HCEC 1CT (cell line): ENCODE results near the gene KLHDC10.
"Not testable (repeated sequence)": the region's sequence is repeated elsewhere in the genome, so short reads cannot be mapped to it uniquely, and the experiment has no call there.

Experiments used
- DNase-seq: peaks from one replicate; pipeline ENCODE4 v3.0.0-alpha.2; 2017

Gene KLHDC10, protein sequence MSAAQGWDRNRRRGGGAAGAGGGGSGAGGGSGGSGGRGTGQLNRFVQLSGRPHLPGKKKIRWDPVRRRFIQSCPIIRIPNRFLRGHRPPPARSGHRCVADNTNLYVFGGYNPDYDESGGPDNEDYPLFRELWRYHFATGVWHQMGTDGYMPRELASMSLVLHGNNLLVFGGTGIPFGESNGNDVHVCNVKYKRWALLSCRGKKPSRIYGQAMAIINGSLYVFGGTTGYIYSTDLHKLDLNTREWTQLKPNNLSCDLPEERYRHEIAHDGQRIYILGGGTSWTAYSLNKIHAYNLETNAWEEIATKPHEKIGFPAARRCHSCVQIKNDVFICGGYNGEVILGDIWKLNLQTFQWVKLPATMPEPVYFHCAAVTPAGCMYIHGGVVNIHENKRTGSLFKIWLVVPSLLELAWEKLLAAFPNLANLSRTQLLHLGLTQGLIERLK

DNA sequence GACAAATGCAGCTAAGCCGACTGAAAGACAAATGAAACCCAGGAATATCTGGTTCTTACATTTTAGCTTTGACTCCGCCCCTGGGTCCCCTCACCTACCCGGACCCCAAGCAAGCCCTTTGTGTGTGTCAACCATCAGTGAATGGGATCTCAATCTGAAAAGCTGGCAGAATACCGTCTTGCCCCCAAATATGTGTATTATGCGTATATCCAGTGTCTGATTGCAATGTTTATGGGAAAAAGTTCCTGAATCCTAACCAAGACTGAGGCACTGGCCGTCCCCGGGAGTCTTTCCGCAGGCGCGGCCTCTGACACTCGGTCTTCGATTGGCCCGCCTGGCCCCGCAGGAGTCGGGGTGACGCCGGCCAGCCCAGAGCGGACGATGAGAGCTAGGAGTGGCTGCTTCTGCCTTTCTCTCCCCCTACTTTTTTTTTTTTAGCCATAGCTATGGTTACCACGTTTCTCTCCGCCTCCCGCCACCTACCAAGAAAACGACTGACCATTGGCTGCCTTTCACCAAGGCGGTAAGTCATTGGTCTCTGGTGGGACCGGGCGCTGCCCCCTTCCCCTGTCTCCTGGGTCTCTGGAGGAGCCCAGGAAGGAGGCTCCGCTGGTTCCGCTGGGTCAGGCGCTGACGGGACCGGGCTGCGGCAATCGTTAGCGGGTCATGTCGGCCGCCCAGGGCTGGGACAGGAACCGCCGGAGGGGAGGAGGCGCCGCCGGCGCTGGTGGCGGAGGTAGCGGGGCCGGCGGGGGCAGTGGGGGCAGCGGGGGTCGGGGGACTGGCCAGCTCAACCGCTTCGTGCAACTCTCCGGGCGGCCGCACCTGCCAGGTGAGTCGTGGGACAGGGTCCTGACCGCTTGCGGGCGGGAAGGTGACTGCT, at the start of gene KLHDC10:
KLHDC10 (plus strand) TSS at position 557 of the 883 bp plus-strand sequence; CDS start at position 667, 110 bp downstream.
- DNase-seq, result peak; percentile 97

DNA sequence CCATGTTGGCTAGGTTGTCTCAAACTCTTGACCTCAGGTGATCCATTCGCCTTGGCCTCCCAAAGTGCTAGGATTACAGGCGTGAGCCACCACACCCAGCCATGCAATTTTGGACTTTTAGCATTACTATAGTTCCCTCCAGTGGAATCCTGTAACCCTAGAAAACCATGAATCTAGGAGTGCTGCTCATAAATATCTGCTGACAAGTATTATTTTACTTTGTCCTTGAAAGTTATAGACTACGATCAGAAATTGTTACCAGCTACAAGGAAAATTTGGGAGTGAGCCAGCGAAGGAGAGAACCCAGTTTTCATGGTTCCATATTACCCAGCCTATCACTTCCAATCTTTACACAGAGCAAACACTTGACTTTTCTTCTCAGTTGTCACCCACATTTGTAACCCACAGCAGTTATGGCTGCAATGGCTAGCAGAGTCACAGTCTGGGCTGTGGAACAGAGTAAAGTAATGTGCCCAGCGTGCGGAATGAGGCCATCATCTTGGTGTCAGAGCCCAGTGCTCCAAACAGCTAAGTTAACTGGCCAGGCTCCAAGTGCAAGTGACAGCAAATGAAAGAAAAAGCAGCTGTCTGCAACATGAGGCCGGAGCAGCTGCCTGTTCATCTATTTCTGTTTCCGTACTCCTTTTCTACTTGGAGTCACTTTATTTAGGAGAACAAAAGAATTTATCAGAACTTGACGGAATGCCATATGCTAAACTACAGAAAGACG, 49.1 kb upstream of the KLHDC10 start:
- no peak for DNase-seq

DNA sequence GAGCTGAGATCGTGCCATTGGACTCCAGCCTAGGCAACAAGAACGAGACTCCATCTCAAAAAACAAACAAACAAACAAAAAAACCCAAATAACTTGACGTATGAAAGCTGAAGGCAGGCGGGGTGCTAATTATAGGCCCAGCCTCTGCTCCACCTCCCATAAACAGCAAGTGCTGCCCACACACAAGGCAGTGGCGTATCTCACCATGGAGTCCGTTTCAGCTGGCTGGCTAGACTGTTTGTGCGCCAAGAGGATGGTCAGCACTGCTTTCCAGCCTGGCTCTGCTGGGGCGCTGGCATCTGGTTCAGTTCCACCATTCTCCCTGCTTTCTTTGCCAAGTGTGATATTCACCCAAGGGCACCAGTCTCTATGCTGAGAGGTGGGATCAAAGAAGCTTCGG, 48.2 kb upstream of the KLHDC10 start:
- no peak for DNase-seq

DNA sequence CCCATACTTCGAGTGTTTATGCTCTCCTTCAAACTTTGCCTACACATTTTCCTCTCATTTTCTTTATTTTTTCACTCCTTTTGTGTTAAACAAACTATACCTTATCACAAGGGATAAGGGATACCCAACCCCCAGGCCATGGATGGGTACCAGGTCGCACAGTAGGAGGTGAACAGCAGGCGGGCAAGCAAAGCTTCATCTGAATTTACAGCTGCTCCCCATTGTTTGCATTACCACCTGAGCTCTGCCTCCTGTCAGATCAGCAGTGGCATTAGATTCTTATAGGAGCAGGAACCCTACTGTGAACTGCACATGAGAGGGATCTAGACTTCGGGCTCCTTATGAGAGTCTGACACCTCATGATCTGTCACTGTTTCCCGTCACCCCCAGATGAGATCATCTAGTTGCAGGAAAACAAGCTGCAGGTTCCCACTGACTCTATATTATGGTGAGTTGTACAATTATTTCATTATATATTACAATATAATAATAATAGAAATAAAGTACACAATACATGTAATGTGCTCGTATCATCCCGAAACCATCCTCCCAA, 47.6 kb upstream of the KLHDC10 start:
- no peak for DNase-seq

DNA sequence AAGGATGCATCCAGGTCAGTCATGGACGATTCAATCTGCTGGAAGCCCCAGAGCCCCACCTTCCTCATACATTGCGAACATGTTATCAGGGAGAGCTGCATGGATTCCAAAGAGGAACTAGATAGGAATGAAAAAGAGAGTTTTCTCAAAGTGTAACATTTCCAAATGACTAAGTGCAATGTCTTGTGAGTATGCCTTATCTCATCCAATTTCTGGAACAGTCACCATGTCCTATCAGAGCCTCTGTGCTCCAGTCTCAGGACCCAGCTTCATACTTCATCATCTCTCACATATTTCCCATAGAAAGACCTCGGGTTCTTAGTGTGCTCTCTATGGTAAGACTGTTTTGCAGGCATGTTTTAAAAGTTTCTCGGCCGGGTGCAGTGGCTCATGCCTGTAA, 45.9 kb upstream of the KLHDC10 start:
- DNase-seq, result no peak

DNA sequence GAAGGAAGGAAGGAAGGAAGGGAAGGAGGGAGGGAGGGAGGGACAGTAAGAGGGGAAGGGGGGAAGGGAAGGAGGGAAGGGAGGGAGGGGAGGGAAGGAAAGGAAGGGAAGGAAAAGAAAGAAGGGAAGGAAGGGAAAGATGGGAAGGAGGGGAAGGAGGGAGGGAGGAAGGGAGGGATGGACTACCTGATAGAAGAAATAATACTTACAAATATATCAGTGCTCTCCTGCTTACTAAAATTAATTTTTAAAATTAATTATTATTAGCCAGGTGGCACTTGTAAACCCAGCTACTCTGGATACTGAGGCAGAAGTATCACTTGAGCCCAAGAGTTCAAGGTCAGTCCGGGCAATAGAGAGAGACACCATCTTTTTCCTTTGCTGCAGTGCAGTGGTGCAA, 37.6 kb upstream of the KLHDC10 start:
- DNase-seq, result no peak

DNA sequence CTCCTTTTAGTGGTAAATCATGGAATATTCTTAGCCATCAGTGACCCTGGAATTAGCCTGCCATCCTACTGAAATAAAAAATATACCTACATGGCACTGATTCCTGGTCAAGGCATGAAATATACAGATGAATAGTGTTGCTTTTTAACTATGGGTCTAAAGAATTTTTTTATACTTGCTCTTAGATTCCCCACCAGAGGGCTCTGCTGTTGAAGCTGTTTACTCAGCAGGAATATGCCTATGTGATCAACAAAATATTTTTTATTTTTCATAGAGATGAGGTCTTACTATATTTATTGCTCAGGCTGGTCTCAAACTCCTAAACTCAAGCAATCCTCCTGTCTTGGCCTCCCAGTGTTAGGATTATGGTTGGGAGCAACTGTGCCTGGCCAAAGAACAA, 32.6 kb upstream of the KLHDC10 start:
- peak; percentile 20 for DNase-seq

DNA sequence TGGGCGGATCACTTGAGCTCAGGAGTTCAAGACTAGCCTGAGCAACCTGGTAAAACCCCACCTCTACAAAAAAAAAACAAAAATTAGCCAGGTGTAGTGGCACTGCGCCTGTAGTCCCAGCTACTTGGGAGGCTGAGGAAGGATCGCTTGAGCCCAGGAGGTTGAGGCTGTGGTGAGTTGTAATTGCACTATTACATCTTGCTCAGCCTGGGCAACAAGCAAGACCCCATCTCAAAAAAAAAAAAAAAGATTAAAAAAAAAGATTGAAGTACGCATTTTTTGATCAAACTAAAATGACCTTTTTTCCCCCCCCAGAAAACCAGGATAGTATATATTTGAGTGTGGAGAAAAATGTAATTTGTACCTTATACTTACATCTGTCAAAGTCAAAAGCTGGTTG, 29.8 kb upstream of the KLHDC10 start:
- no peak for DNase-seq

DNA sequence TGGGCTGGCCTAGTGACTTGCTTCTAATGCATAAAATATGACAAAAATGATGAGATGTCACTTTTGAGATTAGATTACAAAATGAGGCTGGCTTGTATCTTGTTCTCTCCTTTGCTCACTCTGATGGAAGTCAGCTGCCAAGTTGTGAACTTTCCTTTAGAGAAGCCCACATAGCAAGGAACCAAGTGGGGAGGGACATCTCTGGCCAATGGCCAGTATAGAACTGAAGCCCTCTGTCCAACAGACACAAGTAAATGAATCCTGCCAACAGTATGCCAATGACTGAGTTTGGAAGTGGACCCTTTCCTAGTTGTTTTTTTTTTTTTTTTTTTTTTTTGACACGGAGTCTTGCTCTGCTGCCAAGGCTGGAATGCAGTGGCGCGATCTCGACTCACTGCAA, 22.5 kb upstream of the KLHDC10 start:
- no peak for DNase-seq

DNA sequence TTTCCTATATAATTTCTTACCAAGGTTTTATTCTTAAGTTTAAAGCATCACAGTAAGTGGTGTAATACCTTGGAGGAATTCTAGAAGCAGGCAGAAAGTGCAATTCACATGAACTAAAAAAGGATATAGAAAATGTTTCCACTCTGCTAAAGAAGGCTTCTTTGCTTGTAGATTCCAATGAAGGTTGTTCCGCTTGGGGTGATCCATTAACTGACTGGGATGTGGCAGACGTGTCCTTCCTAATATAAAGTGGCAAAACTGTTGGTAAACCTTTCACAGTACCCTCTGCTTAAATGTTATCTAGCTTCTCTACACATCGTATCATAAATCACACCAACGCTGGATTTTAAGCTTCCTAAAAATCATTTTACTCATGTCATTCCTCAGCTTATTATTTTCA, 21.4 kb upstream of the KLHDC10 start:
- DNase-seq, result no peak

DNA sequence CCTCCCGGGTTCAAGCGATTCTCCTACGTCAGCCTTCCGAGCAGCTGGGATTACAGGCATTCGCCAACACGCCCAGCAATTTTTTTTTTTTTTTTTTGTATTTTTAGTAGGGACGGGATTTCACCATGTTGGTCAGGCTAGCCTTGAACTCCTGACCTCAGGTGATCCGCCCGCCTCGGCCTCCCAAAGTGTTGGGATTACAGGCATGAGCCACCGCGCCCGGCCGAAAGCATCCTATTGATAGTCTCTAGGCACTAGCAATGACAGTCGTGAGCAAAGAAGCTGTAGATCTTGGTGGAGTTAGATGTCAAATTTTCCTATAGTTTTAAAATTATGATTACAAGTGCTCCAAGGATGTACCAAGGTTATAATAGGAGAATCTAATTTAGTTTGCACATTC, 18.1 kb upstream of the KLHDC10 start:
- not testable (repeated sequence) for DNase-seq

DNA sequence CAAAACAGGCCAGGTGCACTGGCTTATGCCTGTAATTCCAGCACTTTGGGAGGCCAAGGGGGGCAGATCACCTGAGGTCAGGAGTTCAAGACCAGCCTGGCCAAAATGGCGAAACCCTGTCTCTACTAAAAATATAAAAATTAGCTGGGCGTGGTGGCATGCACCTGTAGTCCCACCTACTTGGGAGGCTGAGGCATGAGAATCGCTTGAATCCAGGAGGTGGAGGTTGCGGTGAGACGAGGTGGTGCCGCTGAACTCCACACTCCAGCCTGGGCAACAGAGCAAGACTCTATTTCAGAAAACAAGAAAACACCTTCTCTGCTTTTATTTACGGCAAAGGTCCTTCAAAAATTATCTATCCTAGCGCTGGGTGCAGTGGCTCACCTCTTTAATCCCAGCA, 15.1 kb upstream of the KLHDC10 start:
- DNase-seq, result not testable (repeated sequence)

DNA sequence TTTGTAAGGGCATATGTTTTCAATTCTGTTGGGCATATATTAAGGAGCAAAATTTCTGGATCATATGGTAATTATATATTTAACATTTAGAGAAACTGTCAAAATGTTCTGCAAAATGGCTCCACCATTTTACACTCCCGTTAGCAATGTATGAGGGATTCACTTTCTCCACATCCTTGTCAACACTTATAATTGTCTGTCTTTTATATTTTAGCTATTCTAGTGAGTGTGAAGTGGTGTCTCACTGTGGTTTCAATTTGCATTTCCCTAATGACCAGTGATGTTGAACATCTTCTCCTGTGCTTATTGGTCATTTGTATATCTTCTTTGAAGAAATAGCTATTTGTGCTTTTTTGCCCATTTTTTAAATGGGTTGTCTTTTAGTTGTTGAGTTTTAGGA, 8.1 kb upstream of the KLHDC10 start:
- no peak for DNase-seq

DNA sequence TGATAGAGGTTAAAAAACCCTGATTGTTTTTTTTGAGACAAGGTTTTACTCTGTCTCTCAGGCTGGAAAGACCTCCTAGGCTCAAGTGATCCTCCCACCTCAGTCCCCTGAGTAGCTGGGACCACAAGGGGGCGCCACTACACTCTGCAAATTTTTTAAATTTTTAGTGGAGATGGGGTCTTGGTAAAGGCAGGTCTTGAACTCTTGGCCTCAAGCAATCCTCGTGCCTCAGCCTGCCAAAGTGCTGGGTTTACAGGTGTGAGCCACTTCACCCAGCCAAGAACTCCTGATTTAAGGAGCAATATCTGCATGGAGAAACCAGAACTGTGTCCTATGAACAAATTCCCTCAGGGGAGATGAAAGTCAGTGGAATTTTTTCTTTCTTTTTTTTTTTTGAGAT, 7.3 kb upstream of the KLHDC10 start:
- DNase-seq, result peak; percentile 18

DNA sequence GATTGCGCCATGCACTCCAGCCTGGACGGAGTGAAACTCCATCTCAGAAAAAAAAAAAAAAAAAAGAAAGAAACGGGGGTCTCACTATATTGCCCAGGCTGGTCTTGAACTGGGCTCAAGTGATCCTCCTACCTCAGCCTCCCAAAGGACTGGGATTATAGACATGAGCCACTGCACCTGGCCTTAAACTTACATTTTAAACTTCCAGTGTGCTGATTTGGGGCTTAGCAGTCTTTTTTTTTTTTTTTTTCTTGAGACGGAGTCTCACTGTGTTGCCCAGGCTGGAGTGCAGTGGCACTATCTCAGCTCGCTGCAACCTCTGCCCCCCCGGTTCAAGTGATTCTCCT, 5.8 kb upstream of the KLHDC10 start:
- DNase-seq, result not testable (repeated sequence)

DNA sequence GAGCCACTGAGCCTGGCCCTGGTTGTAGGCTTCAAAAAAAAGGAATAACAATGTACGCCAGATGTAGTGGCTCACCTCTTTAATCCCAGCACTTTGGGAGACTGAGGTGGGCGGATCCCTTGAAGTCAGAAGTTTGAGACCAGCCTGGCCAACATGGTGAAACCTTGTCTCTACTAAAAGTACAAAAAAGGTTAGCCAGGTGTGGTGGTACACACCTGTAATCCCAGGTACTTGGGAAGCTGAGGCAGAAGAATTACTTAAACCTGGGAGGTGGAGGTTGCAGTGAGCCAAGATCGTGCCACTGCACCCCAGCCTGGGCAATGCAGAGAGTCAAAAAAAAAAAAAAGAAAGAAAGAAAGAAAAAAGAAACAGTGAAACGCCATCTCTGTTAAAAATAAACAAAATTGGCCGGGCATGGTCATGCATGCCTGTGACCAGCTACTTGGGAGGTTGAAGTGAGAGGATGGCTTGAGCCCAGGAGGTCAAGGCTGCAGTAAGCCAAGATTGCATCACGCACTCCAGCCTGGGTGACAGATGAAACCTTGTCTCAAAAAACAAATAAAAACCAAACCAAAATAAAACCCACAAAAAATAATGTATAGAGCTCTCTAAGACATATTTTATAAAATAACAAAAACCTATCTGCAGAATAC, 4.7 kb upstream of the KLHDC10 start:
- no peak for DNase-seq

DNA sequence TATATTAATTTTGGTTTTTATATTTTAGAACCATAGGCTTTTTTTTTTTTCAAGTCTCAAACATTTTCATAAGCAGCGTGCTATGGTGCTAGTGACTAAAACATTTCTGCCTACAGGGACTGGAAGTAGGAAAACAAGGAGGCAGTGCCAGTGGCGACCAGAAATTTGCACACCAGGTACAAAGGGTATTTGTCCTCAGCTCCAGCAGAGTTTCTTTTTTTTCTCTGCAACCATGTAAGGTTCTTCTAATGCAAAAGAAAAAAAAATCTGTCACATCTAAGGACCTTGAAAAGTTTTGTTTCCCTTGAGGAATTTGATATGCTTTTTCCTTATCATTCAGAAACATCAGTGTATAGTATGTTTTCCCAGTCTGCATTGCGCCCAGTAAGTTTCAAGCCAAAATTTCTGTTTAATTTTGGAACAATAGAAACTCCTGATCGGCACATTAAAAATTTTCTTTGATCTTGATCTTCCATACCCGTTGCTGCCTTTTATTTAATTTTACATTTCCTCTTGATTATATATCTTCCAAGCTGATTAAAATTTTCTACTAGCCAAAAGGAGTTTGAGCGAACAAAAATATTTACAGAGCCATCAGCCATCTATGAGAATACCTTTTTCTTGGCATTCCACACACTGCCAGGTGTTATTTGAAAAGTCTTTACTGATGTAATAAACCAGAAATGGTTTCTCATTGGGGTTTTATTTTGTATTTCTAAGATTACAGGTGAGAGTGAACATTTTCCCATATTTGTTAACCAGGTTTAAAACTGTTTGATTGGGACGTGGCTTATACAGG, 956 bp upstream of the KLHDC10 start:
- DNase-seq, result no peak

DNA sequence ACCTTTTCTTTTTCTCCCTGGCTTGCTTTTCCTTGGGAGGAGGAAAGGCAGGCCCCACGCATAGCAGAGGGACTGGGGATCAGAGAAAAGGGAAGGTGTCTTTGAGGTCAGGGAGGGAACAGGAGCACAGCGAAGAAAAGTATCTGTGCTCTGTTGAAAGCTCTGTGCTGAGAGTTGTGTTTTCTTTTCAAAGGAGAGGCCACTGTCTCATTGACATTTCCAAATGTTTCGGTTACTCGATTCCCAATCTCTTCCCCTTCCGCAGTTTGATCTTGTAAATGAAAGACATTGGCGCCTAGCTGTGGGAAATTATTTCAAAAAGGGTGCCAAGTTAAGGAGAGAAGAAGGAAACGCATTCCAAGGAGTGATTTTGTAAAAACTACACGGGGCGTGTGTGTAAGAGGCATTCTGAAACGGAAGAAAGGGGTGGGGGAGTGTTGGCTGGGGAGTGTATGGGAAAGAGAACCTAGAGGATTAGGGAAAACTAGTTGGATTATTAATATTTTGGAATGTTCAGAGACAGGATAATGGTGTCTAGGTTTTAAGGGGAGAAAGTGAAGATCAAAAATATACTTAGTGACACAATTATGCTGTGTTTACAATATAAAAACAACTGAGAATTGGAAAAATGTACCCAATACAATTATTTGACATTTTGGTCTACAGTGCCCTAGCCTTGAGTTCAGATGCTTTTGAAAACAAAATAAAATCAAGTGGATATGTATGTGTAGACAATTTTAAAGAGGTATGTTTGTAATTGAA, 708 bp downstream of the KLHDC10 start:
- DNase-seq, result peak; percentile 7

DNA sequence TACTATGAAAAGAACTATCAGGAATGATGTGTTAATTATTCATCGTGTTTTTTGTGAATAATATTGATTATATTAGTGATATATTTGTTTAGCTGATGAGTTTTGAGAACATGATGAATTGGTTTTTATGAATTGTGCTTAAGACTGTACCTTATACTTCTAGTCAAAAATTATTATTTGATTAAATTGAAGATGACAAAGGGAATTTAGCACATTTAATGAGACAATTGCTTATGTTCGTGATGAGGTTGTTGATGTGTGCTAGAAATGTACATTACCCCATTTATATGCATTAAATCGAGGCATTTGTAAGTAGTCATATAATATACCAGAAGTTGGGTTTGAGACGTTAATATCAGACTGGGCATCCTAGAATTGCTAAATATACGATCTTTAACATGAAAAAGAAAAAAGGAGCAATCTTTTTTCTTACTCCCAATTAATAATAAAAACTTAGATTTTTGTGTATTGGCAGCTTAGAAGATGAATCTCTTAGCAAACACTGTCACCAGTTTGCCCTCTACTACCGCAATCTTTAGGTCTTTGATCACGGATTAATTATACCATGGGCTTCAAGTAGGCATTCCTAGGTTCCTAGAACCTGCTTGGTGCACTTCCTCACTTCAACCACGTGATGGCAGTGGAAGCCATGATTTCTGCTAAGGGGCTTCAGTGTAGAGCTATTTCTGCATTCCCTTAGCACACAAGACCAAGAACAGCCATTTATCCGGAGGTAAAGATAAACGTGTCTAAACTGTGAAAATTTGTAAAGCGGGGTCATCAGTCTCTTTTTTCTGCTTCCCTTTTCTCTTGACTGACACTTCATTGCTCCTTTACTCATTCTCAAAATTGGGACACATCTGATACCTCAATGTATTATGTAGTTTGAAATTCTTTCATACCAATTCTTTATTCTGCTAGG, 1.6 kb downstream of the KLHDC10 start:
- DNase-seq, result peak; percentile 78
